IPS-18c (cell line): Measurements from ENCODE around the gene IL23R.
"Not testable (repeated sequence)": the region's sequence is repeated elsewhere in the genome, so short reads cannot be mapped to it uniquely, and the experiment has no call there.

Source experiments
- H3K4me3 ChIP-seq: 2 replicates; pipeline ENCODE4 v1.7.0; 2013; ENCODE audit warnings: low read depth, mild to moderate bottlenecking, low read length, moderate library complexity; ENCODE audit not compliant: insufficient read depth
- H3K9me3 ChIP-seq: one replicate; pipeline ENCODE4 v1.6.1; 2013; ENCODE audit warnings: mild to moderate bottlenecking, low read length, moderate library complexity; ENCODE audit not compliant: control insufficient read depth, insufficient read depth

Gene IL23R, protein sequence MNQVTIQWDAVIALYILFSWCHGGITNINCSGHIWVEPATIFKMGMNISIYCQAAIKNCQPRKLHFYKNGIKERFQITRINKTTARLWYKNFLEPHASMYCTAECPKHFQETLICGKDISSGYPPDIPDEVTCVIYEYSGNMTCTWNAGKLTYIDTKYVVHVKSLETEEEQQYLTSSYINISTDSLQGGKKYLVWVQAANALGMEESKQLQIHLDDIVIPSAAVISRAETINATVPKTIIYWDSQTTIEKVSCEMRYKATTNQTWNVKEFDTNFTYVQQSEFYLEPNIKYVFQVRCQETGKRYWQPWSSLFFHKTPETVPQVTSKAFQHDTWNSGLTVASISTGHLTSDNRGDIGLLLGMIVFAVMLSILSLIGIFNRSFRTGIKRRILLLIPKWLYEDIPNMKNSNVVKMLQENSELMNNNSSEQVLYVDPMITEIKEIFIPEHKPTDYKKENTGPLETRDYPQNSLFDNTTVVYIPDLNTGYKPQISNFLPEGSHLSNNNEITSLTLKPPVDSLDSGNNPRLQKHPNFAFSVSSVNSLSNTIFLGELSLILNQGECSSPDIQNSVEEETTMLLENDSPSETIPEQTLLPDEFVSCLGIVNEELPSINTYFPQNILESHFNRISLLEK

DNA sequence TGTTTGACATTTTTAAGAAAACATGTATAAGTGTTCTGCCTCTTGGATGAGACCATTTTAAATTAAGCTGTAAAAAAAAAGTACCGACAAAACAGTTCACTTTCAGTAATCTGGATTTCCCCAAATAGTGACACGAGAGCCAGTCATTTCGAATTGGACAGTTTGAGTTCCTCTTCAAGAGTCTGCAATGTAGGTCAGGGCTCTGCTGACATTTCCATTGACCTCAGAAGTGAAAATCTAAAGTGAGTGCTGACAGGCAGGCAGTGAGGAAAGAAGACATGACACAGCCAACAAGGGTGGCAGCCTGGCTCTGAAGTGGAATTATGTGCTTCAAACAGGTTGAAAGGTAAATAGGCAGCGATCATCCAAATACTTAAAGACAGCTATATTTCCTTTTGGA, at the start of gene IL23R:
Gene IL23R (plus strand): TSS at position 259 of the 400 bp plus-strand sequence. CDS start 1,667 bp downstream, outside the sequence.
- no peaks in the 10 kb centered on the region for H3K9me3 ChIP-seq
- no peak within 1 kb of the TSS for H3K4me3 ChIP-seq

- no peak overlapping the region for H3K4me3 ChIP-seq
- peaks cover 2% of the 10 kb centered on the region for H3K9me3 ChIP-seq
Measured at GRCh38 chr1:67118191-67118590, 48.1 kb upstream of the IL23R start.

- H3K9me3 ChIP-seq = peaks cover 2% of the 10 kb centered on the region
- H3K4me3 ChIP-seq = no peak overlapping the region
Measured at GRCh38 chr1:67118646-67119045, 47.6 kb upstream of the IL23R start.

GRCh38 chr1:67120855-67121619, 45.2 kb upstream of the IL23R start:
- Histone ChIP-seq H3K9me3 (no peaks in the 10 kb centered on the region), H3K4me3 (no peak overlapping the region)

DNA sequence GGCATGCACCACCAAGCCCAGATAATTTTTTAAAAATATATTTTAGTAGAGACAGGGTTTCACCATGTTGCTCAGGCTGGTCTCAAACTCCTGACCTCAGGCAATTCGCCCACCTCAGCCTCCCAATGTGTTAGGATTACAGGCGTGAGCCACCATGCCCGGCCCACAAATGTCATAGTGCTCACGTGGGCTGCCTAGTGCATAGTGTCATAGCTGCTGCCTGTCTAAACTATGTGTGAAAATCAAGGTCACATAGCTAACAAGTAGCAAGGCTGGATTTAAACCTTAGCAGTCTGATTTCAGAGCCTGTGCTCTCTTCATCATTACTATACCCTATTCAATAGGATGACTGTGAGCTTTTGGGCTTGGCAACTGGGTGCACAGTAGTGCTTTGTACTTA, 41.8 kb upstream of the IL23R start:
- no peaks in the 10 kb centered on the region for H3K9me3 ChIP-seq
- no peak overlapping the region for H3K4me3 ChIP-seq

- H3K9me3 ChIP-seq = no peaks in the 10 kb centered on the region
- no peak overlapping the region for H3K4me3 ChIP-seq
Measured at GRCh38 chr1:67126111-67126746, 40.0 kb upstream of the IL23R start.

GRCh38 chr1:67126974-67127373, 39.3 kb upstream of the IL23R start:
- Histone ChIP-seq H3K4me3 (no peak overlapping the region), H3K9me3 (no peaks in the 10 kb centered on the region)

GRCh38 chr1:67130673-67131072, 35.6 kb upstream of the IL23R start:
- H3K4me3 ChIP-seq = no peak overlapping the region
- H3K9me3 ChIP-seq = no peaks in the 10 kb centered on the region

GRCh38 chr1:67133177-67133576, 33.1 kb upstream of the IL23R start:
- no peaks in the 10 kb centered on the region for H3K9me3 ChIP-seq
- H3K4me3 ChIP-seq = no peak overlapping the region

DNA sequence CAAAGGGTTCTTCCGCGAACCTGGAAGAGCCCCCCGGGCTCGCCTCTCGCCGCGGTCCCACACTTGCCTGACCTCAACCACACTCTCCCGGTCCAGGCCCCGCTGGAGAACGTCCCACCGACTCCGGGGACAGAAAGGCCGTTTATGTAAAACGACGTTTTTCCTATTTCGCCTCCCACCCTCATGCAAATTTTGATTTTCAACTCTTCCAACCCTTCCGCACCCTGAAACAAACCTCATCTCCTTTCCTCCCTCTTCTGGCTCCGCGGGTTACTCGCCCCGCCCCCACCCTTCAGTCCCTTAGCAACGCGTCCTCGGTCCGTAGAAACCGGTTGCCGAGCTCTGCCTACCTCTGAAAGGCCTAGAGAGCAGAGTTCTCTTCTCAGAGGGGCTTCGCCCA, 31.6 kb upstream of the IL23R start, which contains the start of gene C1orf141:
Gene C1orf141 (minus strand): TSS at position 276 of the 400 bp plus-strand sequence. CDS start 7,730 bp downstream, outside the sequence.
- Histone ChIP-seq H3K9me3 (no peaks in the 10 kb centered on the region), H3K4me3 (peak within 1 kb of the TSS; percentile 32; the same call in 1 of the 2 replicates)

DNA sequence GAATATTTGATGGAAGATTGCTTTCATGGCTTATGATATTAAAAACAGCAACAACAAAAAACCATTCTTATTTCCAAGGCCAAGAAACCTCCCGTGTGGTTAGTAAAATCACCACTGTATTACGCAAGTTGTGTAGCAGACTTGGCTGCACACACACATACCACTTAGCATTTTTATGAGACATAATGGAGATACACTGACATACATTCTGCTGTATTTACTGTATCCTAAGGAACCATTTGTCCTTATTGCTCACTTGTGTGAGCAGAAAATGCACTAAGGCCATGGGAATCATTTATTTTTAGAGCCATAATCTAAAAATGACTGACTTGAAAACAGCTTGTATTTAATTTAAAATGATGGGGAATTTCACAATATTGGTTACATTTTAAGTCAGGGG, 30.9 kb upstream of the IL23R start:
- H3K9me3 ChIP-seq = no peaks in the 10 kb centered on the region
- no peak overlapping the region for H3K4me3 ChIP-seq

- Histone ChIP-seq H3K9me3 (no peaks in the 10 kb centered on the region), H3K4me3 (no peak overlapping the region)
Measured at GRCh38 chr1:67137307-67137753, 28.9 kb upstream of the IL23R start.

- H3K9me3 ChIP-seq = no peaks in the 10 kb centered on the region
- H3K4me3 ChIP-seq = no peak overlapping the region
Measured at GRCh38 chr1:67138813-67139499, 27.3 kb upstream of the IL23R start.

GRCh38 chr1:67140460-67140859, 25.8 kb upstream of the IL23R start:
- H3K4me3 ChIP-seq = no peak overlapping the region
- H3K9me3 ChIP-seq = no peaks in the 10 kb centered on the region

- not testable (repeated sequence) for H3K4me3 ChIP-seq, H3K9me3 ChIP-seq
Measured at GRCh38 chr1:67141832-67142231, 24.4 kb upstream of the IL23R start.

- H3K4me3 ChIP-seq = no peak overlapping the region
- no peaks in the 10 kb centered on the region for H3K9me3 ChIP-seq
Measured at GRCh38 chr1:67142931-67143330, 23.3 kb upstream of the IL23R start.

DNA sequence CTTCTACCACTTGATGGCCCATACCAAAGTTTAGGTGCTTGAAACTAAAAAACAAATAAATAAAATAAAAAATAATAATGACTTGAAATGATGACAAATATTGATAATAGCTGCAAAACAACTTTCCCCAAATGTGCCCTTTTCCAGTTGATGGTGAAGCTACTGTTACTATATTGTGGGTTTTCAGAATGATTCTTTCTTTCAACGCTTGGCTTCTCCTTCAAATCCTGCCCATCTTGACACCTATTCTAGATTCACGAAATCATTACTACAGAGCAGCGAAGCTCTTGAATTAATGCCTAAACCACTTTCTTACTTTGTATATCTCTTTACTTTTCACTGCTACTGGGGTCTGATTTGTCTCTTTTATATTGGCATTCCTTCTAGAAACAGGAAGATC, 22.3 kb upstream of the IL23R start:
- Histone ChIP-seq H3K9me3 (no peaks in the 10 kb centered on the region), H3K4me3 (no peak overlapping the region)
